HepG2 (cell line): ENCODE measurements around the gene DCST2. TPM values are rescaled to one million over a fixed set of nuclear protein-coding genes. Genes with fewer than 3 reads are reported as not detected.

Source experiments
- ADNP ChIP-seq: sonication (generic); formaldehyde crosslinking; IDR thresholded peaks from 2 replicates; pipeline ENCODE4 v1.4.0; 2020; ENCODE audit warnings: missing genetic modification reagents
- ARID2 ChIP-seq: sonication (generic); formaldehyde crosslinking; IDR thresholded peaks from 2 replicates; pipeline ENCODE4 v1.8.1; 2022; ENCODE audit warnings: mild to moderate bottlenecking, missing genetic modification reagents, borderline replicate concordance
- DR1 ChIP-seq: sonication (generic); formaldehyde crosslinking; IDR thresholded peaks from 2 replicates; pipeline ENCODE4 v1.8.0; 2021; ENCODE audit warnings: mild to moderate bottlenecking, missing genetic modification reagents, inconsistent platforms
- ETV5 ChIP-seq: IDR thresholded peaks from 2 replicates; pipeline ENCODE4 v1.6.1; 2018; ENCODE audit warnings: missing biosample characterization, missing genetic modification reagents, inconsistent platforms, borderline replicate concordance
- KLF9 ChIP-seq: IDR thresholded peaks from 2 replicates; pipeline ENCODE4 v1.6.1; 2016; ENCODE audit warnings: low read depth
- NFKB2 ChIP-seq: sonication (generic); formaldehyde crosslinking; IDR thresholded peaks from 2 replicates; pipeline ENCODE4 v1.4.0; 2020; ENCODE audit warnings: missing genetic modification reagents, borderline replicate concordance
- SRF ChIP-seq: IDR thresholded peaks from 2 replicates; pipeline ENCODE4 v1.6.1; 2011; ENCODE audit warnings: mild to moderate bottlenecking, low read depth, low read length, moderate library complexity
- TOPORS ChIP-seq: sonication (generic); formaldehyde crosslinking; IDR thresholded peaks from 2 replicates; pipeline ENCODE4 v1.8.0; 2023; ENCODE audit warnings: mild to moderate bottlenecking, missing genetic modification reagents
- ZNF160 ChIP-seq: sonication (generic); formaldehyde crosslinking; IDR thresholded peaks from 2 replicates; pipeline ENCODE4 v1.8.0; 2022; ENCODE audit warnings: mild to moderate bottlenecking, inconsistent platforms, missing genetic modification reagents
- ZNF563 ChIP-seq: sonication (generic); formaldehyde crosslinking; IDR thresholded peaks from 2 replicates; pipeline ENCODE4 v1.8.0; 2022; ENCODE audit warnings: mild to moderate bottlenecking, moderate library complexity, missing genetic modification reagents
- ZNF703 ChIP-seq: sonication (generic); formaldehyde crosslinking; IDR thresholded peaks from 2 replicates; pipeline ENCODE4 v1.5.1; 2020; ENCODE audit warnings: missing genetic modification reagents, mild to moderate bottlenecking, moderate library complexity, borderline replicate concordance
- ZNF749 ChIP-seq: sonication (generic); formaldehyde crosslinking; IDR thresholded peaks from 2 replicates; pipeline ENCODE4 v1.8.0; 2022; ENCODE audit warnings: mild to moderate bottlenecking, missing genetic modification reagents, moderate library complexity, borderline replicate concordance
- ZSCAN21 ChIP-seq: sonication (generic); formaldehyde crosslinking; IDR thresholded peaks from 2 replicates; pipeline ENCODE4 v1.8.0; 2022; ENCODE audit warnings: mild to moderate bottlenecking, missing genetic modification reagents, moderate library complexity, borderline replicate concordance
- polyA plus RNA-seq, 8 experiments: library from polyadenylated mRNA; depleted of rRNA in 3 of 8; stranded (reverse) in 7 of 8; unstranded in 1 of 8; fragments of >200 nt; fragmentation: Illumina TruSeq in 4 of 8; extraction: Trizol in 4 of 8; gene quantifications; 2 replicates each; pipeline versions ENCODE4 v1.2.1 to v1.2.3, GENCODE V29; 2011 to 2016; ENCODE audit warnings: low read depth in 4 of 8, missing spikeins in 1 of 8, mixed read lengths in 1 of 8; ENCODE audit not compliant: insufficient read depth in 1 of 8
- total RNA-seq, 5 experiments: library from RNA; depleted of rRNA; stranded (reverse); fragments of >200 nt; fragmentation: Illumina TruSeq; extraction: Trizol; gene quantifications; 2 replicates each; pipeline ENCODE4 v1.2.3, GENCODE V29; 2016; ENCODE audit warnings: low read depth in 1 of 5
- TF ChIP-seq, protein P1 (sequence below): sonication (generic); formaldehyde crosslinking; IDR thresholded peaks from 2 replicates; pipeline ENCODE4 v1.4.0; 2020; ENCODE audit warnings: mild to moderate bottlenecking, low read depth, missing genetic modification reagents
- TF ChIP-seq, protein P2 (sequence below): sonication (generic); formaldehyde crosslinking; IDR thresholded peaks from 2 replicates; pipeline ENCODE4 v1.4.0; 2020; ENCODE audit warnings: missing genetic modification reagents, borderline replicate concordance
- TF ChIP-seq, protein P3 (sequence below): IDR thresholded peaks from 2 replicates; pipeline ENCODE4 v1.6.1; 2016; ENCODE audit warnings: low read depth, control low read depth
- TF ChIP-seq, protein P4 (sequence below): sonication (generic); formaldehyde crosslinking; IDR thresholded peaks from 2 replicates; pipeline ENCODE4 v1.4.0; 2020; ENCODE audit warnings: missing genetic modification reagents
- TF ChIP-seq, protein P5 (sequence below): sonication (generic); formaldehyde crosslinking; IDR thresholded peaks from 2 replicates; pipeline ENCODE4 v1.5.0; 2020; ENCODE audit warnings: missing genetic modification reagents

Gene DCST2
- total and polyA plus RNA-seq, 2 of the 13 experiments (the other 11 are each of a cell fraction or from before 2014, with no cell fraction given), result 0.74 TPM; not detected in 1

DNA sequence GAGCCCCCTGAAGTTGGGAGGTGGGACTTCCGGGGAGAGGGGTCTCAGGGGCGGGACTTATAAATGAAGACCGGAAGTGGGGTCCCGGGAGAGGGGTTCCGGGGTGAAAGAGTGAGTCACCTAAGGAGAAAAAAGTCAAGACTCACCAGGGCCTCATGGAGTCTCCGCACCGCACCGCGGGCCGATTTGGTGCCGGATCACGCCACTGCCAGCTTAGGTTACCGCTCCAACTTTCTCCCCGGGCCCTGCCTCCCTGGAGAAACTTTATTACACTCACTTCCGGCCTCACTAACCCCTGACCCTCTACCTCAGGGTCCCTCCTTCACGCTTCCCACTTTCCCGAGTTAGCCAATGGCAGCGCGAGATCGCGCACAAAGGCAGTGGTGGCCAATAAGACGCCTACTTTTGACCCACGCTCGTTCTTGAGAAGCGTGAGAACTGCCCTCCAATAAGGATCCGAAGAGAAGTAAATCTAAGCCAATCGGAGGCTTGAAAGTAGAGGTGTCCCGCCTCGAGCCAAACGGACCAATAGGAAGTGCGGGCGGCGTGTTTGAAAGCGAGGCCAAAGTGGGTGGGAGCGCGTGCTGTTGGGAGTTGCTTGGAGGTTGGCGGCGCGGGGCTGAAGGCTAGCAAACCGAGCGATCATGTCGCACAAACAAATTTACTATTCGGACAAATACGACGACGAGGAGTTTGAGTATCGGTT, 59.3 kb downstream of the DCST2 start, which contains the start of gene CKS1B (continued):
- TF ChIP-seq ZNF749 (peak; percentile 27; the same call in 1 of the 2 replicates), KLF9 (CRISPR knock-in tag) (0 out of 2 replicates have a peak, but pooled peaks have one; percentile 45), TOPORS (CRISPR knock-in tag) (peak; percentile 93), NFKB2 (CRISPR knock-in tag) (peak; percentile 65; the same call in 1 of the 2 replicates), ZSCAN21 (CRISPR knock-in tag) (peak; percentile 74; the same call in 1 of the 2 replicates), SRF (no peak), ADNP (CRISPR knock-in tag) (no peak), DR1 (CRISPR knock-in tag) (0 out of 2 replicates have a peak, but pooled peaks have one; percentile 36), ZNF160 (CRISPR knock-in tag) (no peak; the same call in 1 of the 2 replicates), ZNF703 (no peak), ETV5 (peak; percentile 58; the same call in 1 of the 2 replicates), ARID2 (CRISPR knock-in tag) (0 out of 2 replicates have a peak, but pooled peaks have one; percentile 58), ZNF563 (CRISPR knock-in tag) (peak; percentile 66; the same call in 1 of the 2 replicates)
- TF ChIP-seq, protein P1, sequence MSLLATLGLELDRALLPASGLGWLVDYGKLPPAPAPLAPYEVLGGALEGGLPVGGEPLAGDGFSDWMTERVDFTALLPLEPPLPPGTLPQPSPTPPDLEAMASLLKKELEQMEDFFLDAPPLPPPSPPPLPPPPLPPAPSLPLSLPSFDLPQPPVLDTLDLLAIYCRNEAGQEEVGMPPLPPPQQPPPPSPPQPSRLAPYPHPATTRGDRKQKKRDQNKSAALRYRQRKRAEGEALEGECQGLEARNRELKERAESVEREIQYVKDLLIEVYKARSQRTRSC (CRISPR knock-in tag), result no peak
- TF ChIP-seq, protein P2, sequence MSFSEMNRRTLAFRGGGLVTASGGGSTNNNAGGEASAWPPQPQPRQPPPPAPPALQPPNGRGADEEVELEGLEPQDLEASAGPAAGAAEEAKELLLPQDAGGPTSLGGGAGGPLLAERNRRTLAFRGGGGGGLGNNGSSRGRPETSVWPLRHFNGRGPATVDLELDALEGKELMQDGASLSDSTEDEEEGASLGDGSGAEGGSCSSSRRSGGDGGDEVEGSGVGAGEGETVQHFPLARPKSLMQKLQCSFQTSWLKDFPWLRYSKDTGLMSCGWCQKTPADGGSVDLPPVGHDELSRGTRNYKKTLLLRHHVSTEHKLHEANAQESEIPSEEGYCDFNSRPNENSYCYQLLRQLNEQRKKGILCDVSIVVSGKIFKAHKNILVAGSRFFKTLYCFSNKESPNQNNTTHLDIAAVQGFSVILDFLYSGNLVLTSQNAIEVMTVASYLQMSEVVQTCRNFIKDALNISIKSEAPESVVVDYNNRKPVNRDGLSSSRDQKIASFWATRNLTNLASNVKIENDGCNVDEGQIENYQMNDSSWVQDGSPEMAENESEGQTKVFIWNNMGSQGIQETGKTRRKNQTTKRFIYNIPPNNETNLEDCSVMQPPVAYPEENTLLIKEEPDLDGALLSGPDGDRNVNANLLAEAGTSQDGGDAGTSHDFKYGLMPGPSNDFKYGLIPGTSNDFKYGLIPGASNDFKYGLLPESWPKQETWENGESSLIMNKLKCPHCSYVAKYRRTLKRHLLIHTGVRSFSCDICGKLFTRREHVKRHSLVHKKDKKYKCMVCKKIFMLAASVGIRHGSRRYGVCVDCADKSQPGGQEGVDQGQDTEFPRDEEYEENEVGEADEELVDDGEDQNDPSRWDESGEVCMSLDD (CRISPR knock-in tag), result peak; percentile 99; the same call in 1 of the 2 replicates
- TF ChIP-seq, protein P3, sequence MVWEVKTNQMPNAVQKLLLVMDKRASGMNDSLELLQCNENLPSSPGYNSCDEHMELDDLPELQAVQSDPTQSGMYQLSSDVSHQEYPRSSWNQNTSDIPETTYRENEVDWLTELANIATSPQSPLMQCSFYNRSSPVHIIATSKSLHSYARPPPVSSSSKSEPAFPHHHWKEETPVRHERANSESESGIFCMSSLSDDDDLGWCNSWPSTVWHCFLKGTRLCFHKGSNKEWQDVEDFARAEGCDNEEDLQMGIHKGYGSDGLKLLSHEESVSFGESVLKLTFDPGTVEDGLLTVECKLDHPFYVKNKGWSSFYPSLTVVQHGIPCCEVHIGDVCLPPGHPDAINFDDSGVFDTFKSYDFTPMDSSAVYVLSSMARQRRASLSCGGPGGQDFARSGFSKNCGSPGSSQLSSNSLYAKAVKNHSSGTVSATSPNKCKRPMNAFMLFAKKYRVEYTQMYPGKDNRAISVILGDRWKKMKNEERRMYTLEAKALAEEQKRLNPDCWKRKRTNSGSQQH, result peak; percentile 88; the same call in 1 of the 2 replicates
- TF ChIP-seq, protein P4, sequence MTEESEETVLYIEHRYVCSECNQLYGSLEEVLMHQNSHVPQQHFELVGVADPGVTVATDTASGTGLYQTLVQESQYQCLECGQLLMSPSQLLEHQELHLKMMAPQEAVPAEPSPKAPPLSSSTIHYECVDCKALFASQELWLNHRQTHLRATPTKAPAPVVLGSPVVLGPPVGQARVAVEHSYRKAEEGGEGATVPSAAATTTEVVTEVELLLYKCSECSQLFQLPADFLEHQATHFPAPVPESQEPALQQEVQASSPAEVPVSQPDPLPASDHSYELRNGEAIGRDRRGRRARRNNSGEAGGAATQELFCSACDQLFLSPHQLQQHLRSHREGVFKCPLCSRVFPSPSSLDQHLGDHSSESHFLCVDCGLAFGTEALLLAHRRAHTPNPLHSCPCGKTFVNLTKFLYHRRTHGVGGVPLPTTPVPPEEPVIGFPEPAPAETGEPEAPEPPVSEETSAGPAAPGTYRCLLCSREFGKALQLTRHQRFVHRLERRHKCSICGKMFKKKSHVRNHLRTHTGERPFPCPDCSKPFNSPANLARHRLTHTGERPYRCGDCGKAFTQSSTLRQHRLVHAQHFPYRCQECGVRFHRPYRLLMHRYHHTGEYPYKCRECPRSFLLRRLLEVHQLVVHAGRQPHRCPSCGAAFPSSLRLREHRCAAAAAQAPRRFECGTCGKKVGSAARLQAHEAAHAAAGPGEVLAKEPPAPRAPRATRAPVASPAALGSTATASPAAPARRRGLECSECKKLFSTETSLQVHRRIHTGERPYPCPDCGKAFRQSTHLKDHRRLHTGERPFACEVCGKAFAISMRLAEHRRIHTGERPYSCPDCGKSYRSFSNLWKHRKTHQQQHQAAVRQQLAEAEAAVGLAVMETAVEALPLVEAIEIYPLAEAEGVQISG (CRISPR knock-in tag), result peak; percentile 54; the same call in 1 of the 2 replicates
- TF ChIP-seq, protein P5, sequence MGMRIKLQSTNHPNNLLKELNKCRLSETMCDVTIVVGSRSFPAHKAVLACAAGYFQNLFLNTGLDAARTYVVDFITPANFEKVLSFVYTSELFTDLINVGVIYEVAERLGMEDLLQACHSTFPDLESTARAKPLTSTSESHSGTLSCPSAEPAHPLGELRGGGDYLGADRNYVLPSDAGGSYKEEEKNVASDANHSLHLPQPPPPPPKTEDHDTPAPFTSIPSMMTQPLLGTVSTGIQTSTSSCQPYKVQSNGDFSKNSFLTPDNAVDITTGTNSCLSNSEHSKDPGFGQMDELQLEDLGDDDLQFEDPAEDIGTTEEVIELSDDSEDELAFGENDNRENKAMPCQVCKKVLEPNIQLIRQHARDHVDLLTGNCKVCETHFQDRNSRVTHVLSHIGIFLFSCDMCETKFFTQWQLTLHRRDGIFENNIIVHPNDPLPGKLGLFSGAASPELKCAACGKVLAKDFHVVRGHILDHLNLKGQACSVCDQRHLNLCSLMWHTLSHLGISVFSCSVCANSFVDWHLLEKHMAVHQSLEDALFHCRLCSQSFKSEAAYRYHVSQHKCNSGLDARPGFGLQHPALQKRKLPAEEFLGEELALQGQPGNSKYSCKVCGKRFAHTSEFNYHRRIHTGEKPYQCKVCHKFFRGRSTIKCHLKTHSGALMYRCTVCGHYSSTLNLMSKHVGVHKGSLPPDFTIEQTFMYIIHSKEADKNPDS (CRISPR knock-in tag), result no peak
